Liver (tissue), 9 donors: ENCODE data around the gene PNKP. TPM values are rescaled to one million over a fixed set of nuclear protein-coding genes. Genes with fewer than 3 reads are reported as not detected.

Experiments used
- DNase-seq: peaks from one replicate; pipeline ENCODE4 v3.0.0-alpha.2; 2017; ENCODE audit warnings: low spot score
- H3K27ac ChIP-seq, 2 donors: one replicate each; pipeline ENCODE4 v1.7.0; 2013; ENCODE audit warnings: inconsistent platforms in 2 of 2, low read length in 2 of 2, control low read depth in 1 of 2, low read depth in 1 of 2, mild to moderate bottlenecking in 1 of 2
- H3K27me3 ChIP-seq, 4 donors: one replicate each; pipeline versions ENCODE4 v1.6.1 to v1.7.0; 2013; ENCODE audit warnings: low read length in 3 of 4, inconsistent platforms in 1 of 4, mild to moderate bottlenecking in 1 of 4, moderate library complexity in 1 of 4; ENCODE audit not compliant: control insufficient read depth in 4 of 4, insufficient read depth in 4 of 4
- H3K36me3 ChIP-seq, 4 donors: one replicate each; pipeline versions ENCODE4 v1.6.1 to v1.7.0; 2013; ENCODE audit warnings: low read length in 3 of 4, mild to moderate bottlenecking in 3 of 4, low read depth in 1 of 4, moderate library complexity in 1 of 4; ENCODE audit not compliant: control insufficient read depth in 4 of 4, insufficient read depth in 3 of 4
- H3K4me1 ChIP-seq, 4 donors: one replicate each; pipeline versions ENCODE4 v1.6.1 to v1.7.0; 2013; ENCODE audit warnings: low read length in 3 of 4, mild to moderate bottlenecking in 3 of 4, moderate library complexity in 1 of 4; ENCODE audit not compliant: control insufficient read depth in 4 of 4, insufficient read depth in 4 of 4
- H3K4me3 ChIP-seq, 3 donors: one replicate each; pipeline versions ENCODE4 v1.6.1 to v1.7.0; 2013; ENCODE audit warnings: low read length in 3 of 3, control low read depth in 1 of 3, low read depth in 1 of 3, mild to moderate bottlenecking in 1 of 3
- H3K9ac ChIP-seq, 2 donors: one replicate each; pipeline ENCODE4 v1.7.0; 2013; ENCODE audit warnings: low read length in 2 of 2, mild to moderate bottlenecking in 2 of 2, moderate library complexity in 2 of 2, control low read depth in 1 of 2, low read depth in 1 of 2
- H3K9me3 ChIP-seq, 4 donors: one replicate each; pipeline versions ENCODE4 v1.6.1 to v1.7.0; 2013; ENCODE audit warnings: low read length in 3 of 4; ENCODE audit not compliant: control insufficient read depth in 4 of 4
- EGR1 ChIP-seq, 2 donors: IDR thresholded peaks; 2 replicates each; pipeline ENCODE4 v1.6.1; 2016 to 2018; ENCODE audit warnings: antibody characterized with exemption in 2 of 2, low read depth in 2 of 2
- FOXA1 ChIP-seq: IDR thresholded peaks from 2 replicates; pipeline ENCODE4 v1.6.1; 2016; ENCODE audit warnings: antibody characterized with exemption
- FOXA2 ChIP-seq: IDR thresholded peaks from 2 replicates; pipeline ENCODE4 v1.6.1; 2016; ENCODE audit warnings: antibody characterized with exemption
- GABPA ChIP-seq, 2 donors: IDR thresholded peaks in 1 of 2; conservative IDR thresholded peaks in 1 of 2; 2 replicates each; pipeline ENCODE4 v1.6.1; 2016; ENCODE audit warnings: antibody characterized with exemption in 2 of 2, mild to moderate bottlenecking in 1 of 2, moderate library complexity in 1 of 2
- HNF4A ChIP-seq, 2 donors: conservative IDR thresholded peaks; 2 replicates each; pipeline ENCODE4 v1.6.1; 2016; ENCODE audit warnings: antibody characterized with exemption in 2 of 2, mild to moderate bottlenecking in 2 of 2
- HNF4G ChIP-seq: IDR thresholded peaks from 2 replicates; pipeline ENCODE4 v1.6.1; 2016; ENCODE audit warnings: antibody characterized with exemption
- JUND ChIP-seq, 2 donors: IDR thresholded peaks; 2 replicates each; pipeline ENCODE4 v1.6.1; 2016; ENCODE audit warnings: antibody characterized with exemption in 2 of 2
- MAX ChIP-seq: IDR thresholded peaks from 2 replicates; pipeline ENCODE4 v1.6.1; 2016; ENCODE audit warnings: antibody characterized with exemption
- NR2F2 ChIP-seq: IDR thresholded peaks from 2 replicates; pipeline ENCODE4 v1.6.1; 2016; ENCODE audit warnings: antibody characterized with exemption
- RAD21 ChIP-seq, 2 donors: IDR thresholded peaks; 2 replicates each; pipeline ENCODE4 v1.6.1; 2016; ENCODE audit warnings: antibody characterized with exemption in 2 of 2, mild to moderate bottlenecking in 2 of 2
- RXRA ChIP-seq, 2 donors: IDR thresholded peaks; 2 replicates each; pipeline ENCODE4 v1.6.1; 2017 to 2018; ENCODE audit warnings: antibody characterized with exemption in 2 of 2, mild to moderate bottlenecking in 1 of 2
- SP1 ChIP-seq: IDR thresholded peaks from 2 replicates; pipeline ENCODE4 v1.6.1; 2018; ENCODE audit warnings: antibody characterized with exemption, mild to moderate bottlenecking
- TAF1 ChIP-seq: conservative IDR thresholded peaks from 2 replicates; pipeline ENCODE4 v1.6.1; 2016; ENCODE audit warnings: antibody characterized with exemption, mild to moderate bottlenecking
- YY1 ChIP-seq: IDR thresholded peaks from 2 replicates; pipeline ENCODE4 v1.6.1; 2016; ENCODE audit warnings: antibody characterized with exemption, mild to moderate bottlenecking
- ZBTB33 ChIP-seq: IDR thresholded peaks from 2 replicates; pipeline ENCODE4 v1.6.1; 2016; ENCODE audit warnings: antibody characterized with exemption
- WGBS: extraction: QIAGEN DNeasy Blood & Tissue Kit; methylation state at CpG from one replicate; pipeline ENCODE4 v1.1.7; 2013; 5-methylcytosine and 5-hydroxymethylcytosine counted together
- polyA plus RNA-seq, 2 donors: library from polyadenylated mRNA; stranded (reverse) in 1 of 2; unstranded in 1 of 2; fragments of 200-250 nt in 1 of 2; fragments of >200 nt in 1 of 2; fragmentation: Nextera tagmentation in 1 of 2; extraction: Ambion mirVana in 1 of 2; gene quantifications; one replicate each; pipeline versions ENCODE4 v1.2.1 to v1.2.3, GENCODE V29; 2013 to 2015
- total RNA-seq, 2 donors: library from RNA; depleted of rRNA; stranded (reverse); fragments of >200 nt; gene quantifications; one replicate each; pipeline ENCODE4 v1.2.3, GENCODE V29; 2014
- TF ChIP-seq, protein P1 (sequence below): fragments of 150-350 bp; IDR thresholded peaks from 2 replicates; pipeline ENCODE4 v1.5.1; 2017; ENCODE audit warnings: improper control_type of control experiment, low read depth, low read length; ENCODE audit not compliant: missing input control
- TF ChIP-seq, protein P2 (sequence below): IDR thresholded peaks from 2 replicates; pipeline ENCODE4 v1.6.1; 2016; ENCODE audit warnings: antibody characterized with exemption, mild to moderate bottlenecking
- TF ChIP-seq, protein P3 (sequence below): IDR thresholded peaks from 2 replicates; pipeline ENCODE4 v1.6.1; 2016; ENCODE audit warnings: antibody characterized with exemption
- donor health status: healthy.
- donor health status: healthy.
- donor health status: healthy.
- donor health status: healthy.
- donor health status: healthy.

Gene PNKP
- total and polyA plus RNA-seq, 4 donors = 17.3 to 30.9 (median 19.8) TPM

DNA sequence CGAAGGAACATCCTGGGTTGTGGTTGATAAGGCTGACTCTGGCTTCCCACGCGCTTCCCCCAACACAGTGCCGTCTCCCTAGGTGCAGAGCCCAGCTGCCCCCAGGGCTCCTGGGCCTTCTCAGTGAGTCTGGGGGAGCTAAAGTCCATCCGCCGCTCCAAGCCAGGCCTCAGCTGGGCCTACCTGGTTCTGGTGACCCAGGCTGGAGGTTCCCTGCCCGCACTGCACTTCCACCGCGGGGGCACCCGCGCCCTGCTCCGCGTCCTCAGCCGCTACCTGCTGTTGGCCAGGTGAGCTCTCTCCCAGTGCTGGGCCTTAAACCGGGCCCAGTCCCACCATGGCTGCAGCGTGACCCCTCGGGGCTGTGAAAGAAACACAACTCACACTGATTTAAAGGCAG is 13.8 kb upstream of the PNKP start:
- TF ChIP-seq MAX (no peak), NR2F2 (no peak), HNF4A (conservative IDR thresholded peaks at IDR 0.05) (no peak), SP1 (no peak), FOXA2 (no peak), GABPA (IDR thresholded peaks at IDR 0.05 in 1 of 2, conservative IDR thresholded peaks at IDR 0.05 in 1 of 2) (no peak), FOXA1 (no peak), HNF4G (no peak), JUND (IDR thresholded peaks at IDR 0.05) (no peak), ZBTB33 (no peak), RAD21 (IDR thresholded peaks at IDR 0.05) (no peak), EGR1 (IDR thresholded peaks at IDR 0.05; ENCODE audit: low read depth in 2 of 2) (no peak), TAF1 (no peak), YY1 (no peak), RXRA (IDR thresholded peaks at IDR 0.05) (no peak)
- TF ChIP-seq, protein P1, sequence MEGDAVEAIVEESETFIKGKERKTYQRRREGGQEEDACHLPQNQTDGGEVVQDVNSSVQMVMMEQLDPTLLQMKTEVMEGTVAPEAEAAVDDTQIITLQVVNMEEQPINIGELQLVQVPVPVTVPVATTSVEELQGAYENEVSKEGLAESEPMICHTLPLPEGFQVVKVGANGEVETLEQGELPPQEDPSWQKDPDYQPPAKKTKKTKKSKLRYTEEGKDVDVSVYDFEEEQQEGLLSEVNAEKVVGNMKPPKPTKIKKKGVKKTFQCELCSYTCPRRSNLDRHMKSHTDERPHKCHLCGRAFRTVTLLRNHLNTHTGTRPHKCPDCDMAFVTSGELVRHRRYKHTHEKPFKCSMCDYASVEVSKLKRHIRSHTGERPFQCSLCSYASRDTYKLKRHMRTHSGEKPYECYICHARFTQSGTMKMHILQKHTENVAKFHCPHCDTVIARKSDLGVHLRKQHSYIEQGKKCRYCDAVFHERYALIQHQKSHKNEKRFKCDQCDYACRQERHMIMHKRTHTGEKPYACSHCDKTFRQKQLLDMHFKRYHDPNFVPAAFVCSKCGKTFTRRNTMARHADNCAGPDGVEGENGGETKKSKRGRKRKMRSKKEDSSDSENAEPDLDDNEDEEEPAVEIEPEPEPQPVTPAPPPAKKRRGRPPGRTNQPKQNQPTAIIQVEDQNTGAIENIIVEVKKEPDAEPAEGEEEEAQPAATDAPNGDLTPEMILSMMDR = no peak
- TF ChIP-seq, protein P2, sequence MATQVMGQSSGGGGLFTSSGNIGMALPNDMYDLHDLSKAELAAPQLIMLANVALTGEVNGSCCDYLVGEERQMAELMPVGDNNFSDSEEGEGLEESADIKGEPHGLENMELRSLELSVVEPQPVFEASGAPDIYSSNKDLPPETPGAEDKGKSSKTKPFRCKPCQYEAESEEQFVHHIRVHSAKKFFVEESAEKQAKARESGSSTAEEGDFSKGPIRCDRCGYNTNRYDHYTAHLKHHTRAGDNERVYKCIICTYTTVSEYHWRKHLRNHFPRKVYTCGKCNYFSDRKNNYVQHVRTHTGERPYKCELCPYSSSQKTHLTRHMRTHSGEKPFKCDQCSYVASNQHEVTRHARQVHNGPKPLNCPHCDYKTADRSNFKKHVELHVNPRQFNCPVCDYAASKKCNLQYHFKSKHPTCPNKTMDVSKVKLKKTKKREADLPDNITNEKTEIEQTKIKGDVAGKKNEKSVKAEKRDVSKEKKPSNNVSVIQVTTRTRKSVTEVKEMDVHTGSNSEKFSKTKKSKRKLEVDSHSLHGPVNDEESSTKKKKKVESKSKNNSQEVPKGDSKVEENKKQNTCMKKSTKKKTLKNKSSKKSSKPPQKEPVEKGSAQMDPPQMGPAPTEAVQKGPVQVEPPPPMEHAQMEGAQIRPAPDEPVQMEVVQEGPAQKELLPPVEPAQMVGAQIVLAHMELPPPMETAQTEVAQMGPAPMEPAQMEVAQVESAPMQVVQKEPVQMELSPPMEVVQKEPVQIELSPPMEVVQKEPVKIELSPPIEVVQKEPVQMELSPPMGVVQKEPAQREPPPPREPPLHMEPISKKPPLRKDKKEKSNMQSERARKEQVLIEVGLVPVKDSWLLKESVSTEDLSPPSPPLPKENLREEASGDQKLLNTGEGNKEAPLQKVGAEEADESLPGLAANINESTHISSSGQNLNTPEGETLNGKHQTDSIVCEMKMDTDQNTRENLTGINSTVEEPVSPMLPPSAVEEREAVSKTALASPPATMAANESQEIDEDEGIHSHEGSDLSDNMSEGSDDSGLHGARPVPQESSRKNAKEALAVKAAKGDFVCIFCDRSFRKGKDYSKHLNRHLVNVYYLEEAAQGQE = no peak
- TF ChIP-seq, protein P3, sequence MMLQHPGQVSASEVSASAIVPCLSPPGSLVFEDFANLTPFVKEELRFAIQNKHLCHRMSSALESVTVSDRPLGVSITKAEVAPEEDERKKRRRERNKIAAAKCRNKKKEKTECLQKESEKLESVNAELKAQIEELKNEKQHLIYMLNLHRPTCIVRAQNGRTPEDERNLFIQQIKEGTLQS = no peak
- no peak for DNase-seq
- no peaks in the 10 kb centered on the region for H3K9me3 ChIP-seq
- H3K4me1 ChIP-seq = peaks cover 0 to 22% (median 11%) of the 10 kb centered on the region in 4 donors
- no peak overlapping the region for H3K27ac ChIP-seq
- 98% methylated on average over 17 of the region's 17 CpGs for WGBS
- H3K27me3 ChIP-seq = no peaks in the 10 kb centered on the region
- no peak overlapping the region for H3K9ac ChIP-seq
- H3K36me3 ChIP-seq = peaks cover 40 to 53% (median 47%) of the 10 kb centered on the region in 4 donors
- H3K4me3 ChIP-seq = no peak overlapping the region
